ENCODE results near the gene CETN1. TPM values are rescaled to one million over a fixed set of nuclear protein-coding genes. Genes with fewer than 3 reads are reported as not detected.

Gene CETN1
- polyA plus RNA-seq, 3 donors = not detected

GRCh38 chr18:596288-596881, 16.2 kb downstream of the CETN1 start:
- no peak for TF ChIP-seq CTCF (IDR thresholded peaks at IDR 0.05)
- peaks cover 6% of the 10 kb centered on the region for H3K4me1 Mint-ChIP-seq
- no peaks in the 10 kb centered on the region for H3K36me3 Mint-ChIP-seq
- Histone ChIP-seq H3K9ac (ENCODE audit: insufficient read depth, low read length, poor library complexity, severe bottlenecking) (no peak overlapping the region), H3K79me2 (ENCODE audit: insufficient read depth, low read length) (no peaks in the 10 kb centered on the region), H3K4me3 (replicated peaks in 1 of 3; ENCODE audit: low read depth in 2 of 3, low read length in 3 of 3) (no peak overlapping the region), H3K36me3 (replicated peaks in 1 of 2; ENCODE audit: control insufficient read depth in 1 of 2, insufficient read depth in 2 of 2, low read length in 2 of 2) (no peaks in the 10 kb centered on the region), H3K4me1 (ENCODE audit: control insufficient read depth in 1 of 2, insufficient read depth in 2 of 2, low read length in 2 of 2) (peaks cover 4 to 5% of the 10 kb centered on the region in 2 donors), H3K27ac (ENCODE audit: low read depth in 1 of 2, low read length in 2 of 2) (no peak overlapping the region), H3K27me3 (ENCODE audit: control insufficient read depth in 2 of 2, insufficient read depth in 2 of 2, low read length in 2 of 2) (peaks cover 16 to 38% of the 10 kb centered on the region in 2 donors), H3K4me2 (replicated peaks; ENCODE audit: extremely low read depth, low read length, poor library complexity, severe bottlenecking) (peak overlapping the region; percentile 45), H2AFZ (ENCODE audit: insufficient read depth, low read depth, low read length, poor library complexity, severe bottlenecking) (peak overlapping the region; percentile 31), H3K9me3 (replicated peaks in 1 of 2; ENCODE audit: control insufficient read depth in 1 of 2, insufficient read depth in 1 of 2, low read length in 2 of 2) (no peaks in the 10 kb centered on the region), H4K20me1 (ENCODE audit: insufficient read depth, low read length) (no peaks in the 10 kb centered on the region)
- peak overlapping the region in 4 of 7 donors; percentile 6 to 74 (median 57) for H3K27ac Mint-ChIP-seq
- intact Hi-C loops (cut with micrococcal nuclease) = no loop called here
- peaks cover 21 to 35% (median 22%) of the 10 kb centered on the region in 3 donors for H3K27me3 Mint-ChIP-seq (ENCODE audit: low read depth in 3 of 3)
- WGBS (ENCODE audit: insufficient coverage) = 75% methylated on average over 4 of the region's 24 CpGs
- peaks cover 0 to 6% (median 2%) of the 10 kb centered on the region in 7 donors for H3K9me3 Mint-ChIP-seq
- H3K4me3 Mint-ChIP-seq = peak overlapping the region in 1 of 2 donors; percentile 60
- DNase-seq = peak in 1 of 3 donors; percentile 53

GRCh38 chr18:598124-598589, 18.0 kb downstream of the CETN1 start:
- Mint-ChIP-seq H3K27ac (no peak overlapping the region), H3K4me3 (peak overlapping the region in 1 of 2 donors; percentile 22), H3K27me3 (ENCODE audit: low read depth in 3 of 3) (peaks cover 22 to 39% (median 25%) of the 10 kb centered on the region in 3 donors), H3K9me3 (peaks cover 0 to 6% (median 1%) of the 10 kb centered on the region in 7 donors), H3K4me1 (peaks cover 6% of the 10 kb centered on the region), H3K36me3 (no peaks in the 10 kb centered on the region)
- no peaks in the 10 kb centered on the region for H3K9me3 ChIP-seq (replicated peaks in 1 of 2; ENCODE audit: control insufficient read depth in 1 of 2, insufficient read depth in 1 of 2, low read length in 2 of 2)
- intact Hi-C loops (cut with micrococcal nuclease) = no loop called here
- no peak for DNase-seq
- no peak overlapping the region for H3K4me2 ChIP-seq (replicated peaks; ENCODE audit: extremely low read depth, low read length, poor library complexity, severe bottlenecking)
- WGBS (ENCODE audit: insufficient coverage) = 72% methylated on average over 2 of the region's 6 CpGs
- H3K27ac ChIP-seq (ENCODE audit: low read depth in 1 of 2, low read length in 2 of 2) = no peak overlapping the region
- H3K36me3 ChIP-seq (replicated peaks in 1 of 2; ENCODE audit: control insufficient read depth in 1 of 2, insufficient read depth in 2 of 2, low read length in 2 of 2) = no peaks in the 10 kb centered on the region
- H4K20me1 ChIP-seq (ENCODE audit: insufficient read depth, low read length) = no peaks in the 10 kb centered on the region
- no peak overlapping the region for H2AFZ ChIP-seq (ENCODE audit: insufficient read depth, low read depth, low read length, poor library complexity, severe bottlenecking)
- H3K27me3 ChIP-seq (ENCODE audit: control insufficient read depth in 2 of 2, insufficient read depth in 2 of 2, low read length in 2 of 2) = peaks cover 16 to 38% of the 10 kb centered on the region in 2 donors
- no peak for TF ChIP-seq CTCF (IDR thresholded peaks at IDR 0.05)
- H3K79me2 ChIP-seq (ENCODE audit: insufficient read depth, low read length) = no peaks in the 10 kb centered on the region
- H3K4me1 ChIP-seq (ENCODE audit: control insufficient read depth in 1 of 2, insufficient read depth in 2 of 2, low read length in 2 of 2) = peaks cover 4 to 5% of the 10 kb centered on the region in 2 donors
- H3K4me3 ChIP-seq (replicated peaks in 1 of 3; ENCODE audit: low read depth in 2 of 3, low read length in 3 of 3) = no peak overlapping the region
- H3K9ac ChIP-seq (ENCODE audit: insufficient read depth, low read length, poor library complexity, severe bottlenecking) = no peak overlapping the region
